WTC11 (cell line): ENCODE measurements around the gene FBXL2. TPM values are rescaled to one million over a fixed set of nuclear protein-coding genes. Genes with fewer than 3 reads are reported as not detected.

Experiments
- ATAC-seq: fragments of 200-7000 bp; cut with Tn5 transposase; 2 replicates; pipeline ENCODE4 v1.10.0; 2021; ENCODE audit warnings: mild to moderate bottlenecking, moderate library complexity
- CTCF ChIA-PET: fragments of 300-600 bp; sonication (Branson Sonifier 250); formaldehyde crosslinking; loops from one replicate; lab custom pipeline; 2021; ENCODE audit warnings: antibody characterized with exemption; lab: Charles Lee
- POLR2A ChIA-PET: fragments of 350-600 bp; sonication (Branson Sonifier 250); formaldehyde crosslinking; loops from one replicate; lab custom pipeline; 2021; ENCODE audit warnings: antibody characterized with exemption; lab: Charles Lee
- DNase-seq: peaks from one replicate; pipeline ENCODE4 v3.0.0; 2021; ENCODE audit warnings: low spot score
- H3K27ac Mint-ChIP-seq: 2 replicates; pipeline ENCODE4 v1.8.0; 2021; ENCODE audit warnings: mixed read lengths
- H3K27me3 Mint-ChIP-seq: 2 replicates; pipeline ENCODE4 v1.8.0; 2021; ENCODE audit warnings: low read depth, mild to moderate bottlenecking, moderate library complexity, mixed read lengths
- H3K36me3 Mint-ChIP-seq: 2 replicates; pipeline ENCODE4 v1.8.0; 2021; ENCODE audit warnings: mixed read lengths
- H3K4me1 Mint-ChIP-seq: 2 replicates; pipeline ENCODE4 v1.8.0; 2022; ENCODE audit warnings: mixed read lengths
- H3K4me3 Mint-ChIP-seq: 2 replicates; pipeline ENCODE4 v1.8.0; 2021; ENCODE audit warnings: mild to moderate bottlenecking, moderate library complexity, mixed read lengths
- H3K9me3 Mint-ChIP-seq: 2 replicates; pipeline ENCODE4 v1.8.0; 2021; ENCODE audit warnings: mixed read lengths
- FOXJ3 ChIP-seq: sonication (generic); formaldehyde crosslinking; IDR thresholded peaks from 2 replicates; pipeline ENCODE4 v1.9.0; 2021; ENCODE audit warnings: missing genetic modification reagents, mild to moderate bottlenecking, borderline replicate concordance
- GABPB1 ChIP-seq: sonication (generic); formaldehyde crosslinking; IDR thresholded peaks from 2 replicates; pipeline ENCODE4 v1.8.1; 2023; ENCODE audit warnings: mild to moderate bottlenecking, missing genetic modification reagents
- IRF2 ChIP-seq: sonication (generic); formaldehyde crosslinking; IDR thresholded peaks from 2 replicates; pipeline ENCODE4 v1.8.0; 2022; ENCODE audit warnings: low read depth, missing genetic modification reagents, borderline replicate concordance
- JAZF1 ChIP-seq: fragments of 250-450 bp; sonication (Bioruptor Pico); IDR thresholded peaks from 2 replicates; pipeline ENCODE4 v1.9.0; 2021; ENCODE audit warnings: moderate library complexity, mild to moderate bottlenecking, inconsistent platforms
- KAT7 ChIP-seq: sonication (generic); formaldehyde crosslinking; IDR thresholded peaks from 2 replicates; pipeline ENCODE4 v1.8.1; 2023; ENCODE audit warnings: missing genetic modification reagents, mild to moderate bottlenecking, borderline replicate concordance
- NR1H2 ChIP-seq: sonication (generic); formaldehyde crosslinking; IDR thresholded peaks from 2 replicates; pipeline ENCODE4 v1.9.0; 2021; ENCODE audit warnings: mild to moderate bottlenecking, moderate library complexity, missing genetic modification reagents
- OVOL2 ChIP-seq: fragments of 250-450 bp; sonication (Bioruptor Pico); IDR thresholded peaks from 2 replicates; pipeline ENCODE4 v1.9.0; 2021; ENCODE audit warnings: mild to moderate bottlenecking, borderline replicate concordance
- RELA ChIP-seq: sonication (generic); formaldehyde crosslinking; IDR thresholded peaks from 2 replicates; pipeline ENCODE4 v1.8.1; 2022; ENCODE audit warnings: missing genetic modification reagents, mild to moderate bottlenecking, borderline replicate concordance
- RORB ChIP-seq: fragments of 250-450 bp; sonication (Bioruptor Pico); IDR thresholded peaks from 2 replicates; pipeline ENCODE4 v1.9.0; 2021; ENCODE audit warnings: mild to moderate bottlenecking
- TCF7 ChIP-seq: sonication (generic); formaldehyde crosslinking; IDR thresholded peaks from 2 replicates; pipeline ENCODE4 v1.8.0; 2022; ENCODE audit warnings: mild to moderate bottlenecking, low read depth, missing genetic modification reagents, moderate library complexity
- ZNF219 ChIP-seq: sonication (generic); formaldehyde crosslinking; IDR thresholded peaks from 2 replicates; pipeline ENCODE4 v1.8.0; 2023; ENCODE audit warnings: missing genetic modification reagents, mild to moderate bottlenecking, borderline replicate concordance
- ZNF416 ChIP-seq: fragments of 250-450 bp; sonication (Bioruptor Pico); IDR thresholded peaks from 2 replicates; pipeline ENCODE4 v1.9.0; 2021; ENCODE audit warnings: mild to moderate bottlenecking, inconsistent platforms
- total RNA-seq: library from RNA; stranded (reverse); gene quantifications from 3 replicates; pipeline ENCODE4 v1.2.3, GENCODE V29; 2021
- TF ChIP-seq, protein P1 (sequence below): sonication (generic); formaldehyde crosslinking; IDR thresholded peaks from 2 replicates; pipeline ENCODE4 v1.8.1; 2023; ENCODE audit warnings: mild to moderate bottlenecking, moderate library complexity, missing genetic modification reagents
- TF ChIP-seq, protein P2 (sequence below): fragments of 250-450 bp; sonication (Bioruptor Pico); conservative IDR thresholded peaks from 2 replicates; pipeline ENCODE4 v1.9.0; 2021; ENCODE audit warnings: mild to moderate bottlenecking
- TF ChIP-seq, protein P3 (sequence below): sonication (generic); formaldehyde crosslinking; conservative IDR thresholded peaks from 2 replicates; pipeline ENCODE4 v1.8.1; 2022; ENCODE audit warnings: mild to moderate bottlenecking, missing genetic modification reagents
- TF ChIP-seq, protein P4 (sequence below): fragments of 250-450 bp; sonication (Bioruptor Pico); IDR thresholded peaks from 2 replicates; pipeline ENCODE4 v1.9.0; 2021; ENCODE audit warnings: mild to moderate bottlenecking, borderline replicate concordance
- TF ChIP-seq, protein P5 (sequence below): sonication (generic); formaldehyde crosslinking; IDR thresholded peaks from 2 replicates; pipeline ENCODE4 v1.8.0; 2022; ENCODE audit warnings: missing genetic modification reagents
- TF ChIP-seq, protein P6 (sequence below): sonication (generic); formaldehyde crosslinking; IDR thresholded peaks from 2 replicates; pipeline ENCODE4 v1.8.1; 2023; ENCODE audit warnings: mild to moderate bottlenecking, missing genetic modification reagents

FBXL2 gene
- total RNA-seq, 1 experiment from 2014 or later: 2.9 TPM

DNA sequence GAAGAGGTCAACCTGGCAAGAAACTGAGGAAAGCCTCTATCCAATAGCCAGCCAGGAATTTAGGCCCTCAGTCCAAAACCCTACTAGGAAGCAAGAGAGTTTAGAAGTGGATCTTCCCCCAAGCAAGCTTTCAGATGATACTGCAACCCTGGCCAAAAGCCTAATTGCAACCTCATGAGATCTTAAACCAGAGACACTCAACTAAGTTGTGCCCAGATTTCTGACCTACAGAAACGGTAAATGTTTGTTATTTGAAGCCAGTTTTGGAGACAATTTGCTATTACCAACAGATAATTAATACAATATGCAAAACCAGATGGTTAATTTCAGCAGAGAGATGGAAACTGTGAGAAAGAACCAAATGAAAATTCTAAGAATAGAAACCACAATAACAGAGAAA, 37.0 kb upstream of the FBXL2 start (continued):
- TF ChIP-seq, protein P1, sequence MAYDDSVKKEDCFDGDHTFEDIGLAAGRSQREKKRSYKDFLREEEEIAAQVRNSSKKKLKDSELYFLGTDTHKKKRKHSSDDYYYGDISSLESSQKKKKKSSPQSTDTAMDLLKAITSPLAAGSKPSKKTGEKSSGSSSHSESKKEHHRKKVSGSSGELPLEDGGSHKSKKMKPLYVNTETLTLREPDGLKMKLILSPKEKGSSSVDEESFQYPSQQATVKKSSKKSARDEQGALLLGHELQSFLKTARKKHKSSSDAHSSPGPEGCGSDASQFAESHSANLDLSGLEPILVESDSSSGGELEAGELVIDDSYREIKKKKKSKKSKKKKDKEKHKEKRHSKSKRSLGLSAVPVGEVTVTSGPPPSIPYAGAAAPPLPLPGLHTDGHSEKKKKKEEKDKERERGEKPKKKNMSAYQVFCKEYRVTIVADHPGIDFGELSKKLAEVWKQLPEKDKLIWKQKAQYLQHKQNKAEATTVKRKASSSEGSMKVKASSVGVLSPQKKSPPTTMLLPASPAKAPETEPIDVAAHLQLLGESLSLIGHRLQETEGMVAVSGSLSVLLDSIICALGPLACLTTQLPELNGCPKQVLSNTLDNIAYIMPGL: no peak
- TF ChIP-seq, protein P2, sequence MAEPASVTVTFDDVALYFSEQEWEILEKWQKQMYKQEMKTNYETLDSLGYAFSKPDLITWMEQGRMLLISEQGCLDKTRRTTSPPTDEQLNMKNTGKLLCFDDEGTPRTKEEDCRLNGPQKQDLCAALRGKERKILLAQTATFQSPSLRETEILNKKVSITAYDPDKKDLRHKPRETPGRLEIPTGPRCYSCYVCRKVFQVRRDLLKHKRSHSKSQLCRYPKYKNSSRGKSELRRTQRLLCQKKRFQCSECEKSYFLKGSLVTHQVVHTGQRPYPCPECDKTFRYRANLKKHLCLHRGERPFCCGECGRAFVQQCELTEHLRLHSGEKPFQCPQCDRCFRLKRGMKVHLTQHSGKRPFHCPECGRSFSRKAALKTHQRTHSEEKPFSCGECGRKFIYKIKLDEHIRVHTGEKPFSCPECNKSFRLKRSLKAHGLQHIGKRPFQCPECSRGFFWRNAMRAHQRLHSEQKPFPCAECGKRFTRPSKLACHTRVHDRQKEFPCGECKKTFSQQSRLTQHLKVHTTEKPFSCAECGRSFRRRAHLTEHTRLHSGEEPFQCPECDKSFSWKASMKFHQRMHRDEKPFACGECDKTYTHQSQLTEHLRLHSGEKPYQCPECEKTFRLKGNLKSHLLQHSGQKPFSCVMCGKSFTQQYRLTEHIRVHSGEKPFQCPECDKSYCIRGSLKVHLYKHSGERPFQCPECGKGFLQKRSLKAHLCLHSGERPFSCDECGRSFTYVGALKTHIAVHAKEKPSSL (CRISPR knock-in tag): no peak
- TF ChIP-seq IRF2 (CRISPR knock-in tag): no peak
- TF ChIP-seq OVOL2 (CRISPR knock-in tag): no peak
- no peak for TF ChIP-seq TCF7 (CRISPR knock-in tag)
- no peak for TF ChIP-seq RORB

DNA sequence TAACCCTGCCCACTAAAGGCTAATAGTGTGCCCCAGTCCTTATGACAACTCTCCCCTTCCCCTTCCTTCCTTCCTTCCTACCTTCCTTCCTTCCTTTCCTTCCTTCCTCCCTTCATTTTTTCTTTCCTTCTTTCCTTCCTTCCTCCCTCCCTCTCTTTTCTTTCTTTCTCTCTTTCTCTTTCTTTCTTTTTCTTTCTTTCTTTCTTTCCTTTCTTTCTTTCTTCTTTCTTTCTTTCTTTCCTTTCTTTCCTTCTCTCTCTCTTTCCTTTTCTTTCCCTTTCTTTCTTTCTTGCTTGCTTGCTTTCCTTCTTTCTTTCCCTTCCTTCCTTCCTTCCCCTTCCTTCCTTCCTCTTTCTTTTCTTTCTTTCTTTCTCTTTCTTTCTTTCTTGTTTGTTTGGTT, 30.5 kb upstream of the FBXL2 start:
- Mint-ChIP-seq H3K9me3 (peaks cover 4% of the 10 kb centered on the region), H3K27ac (no peak overlapping the region), H3K36me3 (no peaks in the 10 kb centered on the region), H3K27me3 (no peaks in the 10 kb centered on the region), H3K4me1 (no peaks in the 10 kb centered on the region), H3K4me3 (no peak overlapping the region)
- TF ChIP-seq JAZF1 (CRISPR knock-in tag) (no peak), FOXJ3 (CRISPR knock-in tag) (no peak), GABPB1 (CRISPR knock-in tag) (no peak), ZNF416 (CRISPR knock-in tag) (no peak), NR1H2 (no peak), RELA (CRISPR knock-in tag) (no peak), ZNF219 (CRISPR knock-in tag) (no peak), KAT7 (CRISPR knock-in tag) (no peak)
- TF ChIP-seq, protein P3, sequence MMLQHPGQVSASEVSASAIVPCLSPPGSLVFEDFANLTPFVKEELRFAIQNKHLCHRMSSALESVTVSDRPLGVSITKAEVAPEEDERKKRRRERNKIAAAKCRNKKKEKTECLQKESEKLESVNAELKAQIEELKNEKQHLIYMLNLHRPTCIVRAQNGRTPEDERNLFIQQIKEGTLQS (CRISPR knock-in tag): no peak
- TF ChIP-seq, protein P4, sequence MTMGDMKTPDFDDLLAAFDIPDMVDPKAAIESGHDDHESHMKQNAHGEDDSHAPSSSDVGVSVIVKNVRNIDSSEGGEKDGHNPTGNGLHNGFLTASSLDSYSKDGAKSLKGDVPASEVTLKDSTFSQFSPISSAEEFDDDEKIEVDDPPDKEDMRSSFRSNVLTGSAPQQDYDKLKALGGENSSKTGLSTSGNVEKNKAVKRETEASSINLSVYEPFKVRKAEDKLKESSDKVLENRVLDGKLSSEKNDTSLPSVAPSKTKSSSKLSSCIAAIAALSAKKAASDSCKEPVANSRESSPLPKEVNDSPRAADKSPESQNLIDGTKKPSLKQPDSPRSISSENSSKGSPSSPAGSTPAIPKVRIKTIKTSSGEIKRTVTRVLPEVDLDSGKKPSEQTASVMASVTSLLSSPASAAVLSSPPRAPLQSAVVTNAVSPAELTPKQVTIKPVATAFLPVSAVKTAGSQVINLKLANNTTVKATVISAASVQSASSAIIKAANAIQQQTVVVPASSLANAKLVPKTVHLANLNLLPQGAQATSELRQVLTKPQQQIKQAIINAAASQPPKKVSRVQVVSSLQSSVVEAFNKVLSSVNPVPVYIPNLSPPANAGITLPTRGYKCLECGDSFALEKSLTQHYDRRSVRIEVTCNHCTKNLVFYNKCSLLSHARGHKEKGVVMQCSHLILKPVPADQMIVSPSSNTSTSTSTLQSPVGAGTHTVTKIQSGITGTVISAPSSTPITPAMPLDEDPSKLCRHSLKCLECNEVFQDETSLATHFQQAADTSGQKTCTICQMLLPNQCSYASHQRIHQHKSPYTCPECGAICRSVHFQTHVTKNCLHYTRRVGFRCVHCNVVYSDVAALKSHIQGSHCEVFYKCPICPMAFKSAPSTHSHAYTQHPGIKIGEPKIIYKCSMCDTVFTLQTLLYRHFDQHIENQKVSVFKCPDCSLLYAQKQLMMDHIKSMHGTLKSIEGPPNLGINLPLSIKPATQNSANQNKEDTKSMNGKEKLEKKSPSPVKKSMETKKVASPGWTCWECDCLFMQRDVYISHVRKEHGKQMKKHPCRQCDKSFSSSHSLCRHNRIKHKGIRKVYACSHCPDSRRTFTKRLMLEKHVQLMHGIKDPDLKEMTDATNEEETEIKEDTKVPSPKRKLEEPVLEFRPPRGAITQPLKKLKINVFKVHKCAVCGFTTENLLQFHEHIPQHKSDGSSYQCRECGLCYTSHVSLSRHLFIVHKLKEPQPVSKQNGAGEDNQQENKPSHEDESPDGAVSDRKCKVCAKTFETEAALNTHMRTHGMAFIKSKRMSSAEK (CRISPR knock-in tag): no peak
- TF ChIP-seq, protein P5, sequence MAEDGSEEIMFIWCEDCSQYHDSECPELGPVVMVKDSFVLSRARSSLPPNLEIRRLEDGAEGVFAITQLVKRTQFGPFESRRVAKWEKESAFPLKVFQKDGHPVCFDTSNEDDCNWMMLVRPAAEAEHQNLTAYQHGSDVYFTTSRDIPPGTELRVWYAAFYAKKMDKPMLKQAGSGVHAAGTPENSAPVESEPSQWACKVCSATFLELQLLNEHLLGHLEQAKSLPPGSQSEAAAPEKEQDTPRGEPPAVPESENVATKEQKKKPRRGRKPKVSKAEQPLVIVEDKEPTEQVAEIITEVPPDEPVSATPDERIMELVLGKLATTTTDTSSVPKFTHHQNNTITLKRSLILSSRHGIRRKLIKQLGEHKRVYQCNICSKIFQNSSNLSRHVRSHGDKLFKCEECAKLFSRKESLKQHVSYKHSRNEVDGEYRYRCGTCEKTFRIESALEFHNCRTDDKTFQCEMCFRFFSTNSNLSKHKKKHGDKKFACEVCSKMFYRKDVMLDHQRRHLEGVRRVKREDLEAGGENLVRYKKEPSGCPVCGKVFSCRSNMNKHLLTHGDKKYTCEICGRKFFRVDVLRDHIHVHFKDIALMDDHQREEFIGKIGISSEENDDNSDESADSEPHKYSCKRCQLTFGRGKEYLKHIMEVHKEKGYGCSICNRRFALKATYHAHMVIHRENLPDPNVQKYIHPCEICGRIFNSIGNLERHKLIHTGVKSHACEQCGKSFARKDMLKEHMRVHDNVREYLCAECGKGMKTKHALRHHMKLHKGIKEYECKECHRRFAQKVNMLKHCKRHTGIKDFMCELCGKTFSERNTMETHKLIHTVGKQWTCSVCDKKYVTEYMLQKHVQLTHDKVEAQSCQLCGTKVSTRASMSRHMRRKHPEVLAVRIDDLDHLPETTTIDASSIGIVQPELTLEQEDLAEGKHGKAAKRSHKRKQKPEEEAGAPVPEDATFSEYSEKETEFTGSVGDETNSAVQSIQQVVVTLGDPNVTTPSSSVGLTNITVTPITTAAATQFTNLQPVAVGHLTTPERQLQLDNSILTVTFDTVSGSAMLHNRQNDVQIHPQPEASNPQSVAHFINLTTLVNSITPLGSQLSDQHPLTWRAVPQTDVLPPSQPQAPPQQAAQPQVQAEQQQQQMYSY (CRISPR knock-in tag): no peak
- TF ChIP-seq, protein P6, sequence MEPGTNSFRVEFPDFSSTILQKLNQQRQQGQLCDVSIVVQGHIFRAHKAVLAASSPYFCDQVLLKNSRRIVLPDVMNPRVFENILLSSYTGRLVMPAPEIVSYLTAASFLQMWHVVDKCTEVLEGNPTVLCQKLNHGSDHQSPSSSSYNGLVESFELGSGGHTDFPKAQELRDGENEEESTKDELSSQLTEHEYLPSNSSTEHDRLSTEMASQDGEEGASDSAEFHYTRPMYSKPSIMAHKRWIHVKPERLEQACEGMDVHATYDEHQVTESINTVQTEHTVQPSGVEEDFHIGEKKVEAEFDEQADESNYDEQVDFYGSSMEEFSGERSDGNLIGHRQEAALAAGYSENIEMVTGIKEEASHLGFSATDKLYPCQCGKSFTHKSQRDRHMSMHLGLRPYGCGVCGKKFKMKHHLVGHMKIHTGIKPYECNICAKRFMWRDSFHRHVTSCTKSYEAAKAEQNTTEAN (CRISPR knock-in tag): no peak
- ATAC-seq (no peak), DNase-seq (no peak)
- POLR2A ChIA-PET: no interaction called here
- CTCF ChIA-PET: no interaction called here
